HL-60/S4 (cell line): ENCODE data around the gene ACE.

Experiments
- in situ Hi-C: fragments of 300-500 bp; cut with MboI; formaldehyde crosslinking; loops from 2 replicates; pipeline ENCODE4 v1.14.3; 2022; ENCODE audit warnings: low sequenced_read_pairs

ACE gene

GRCh38 chr17:63531022-63531965 lies 54.4 kb downstream of the ACE start:
- in situ Hi-C loops: no loop called here

- in situ Hi-C loops: no loop called here
These were observed 56.7 kb downstream of the ACE start for GRCh38 chr17:63533433-63534077.

- in situ Hi-C loops: no loop called here
These were observed 57.3 kb downstream of the ACE start for GRCh38 chr17:63534078-63534570.

GRCh38 chr17:63534816-63535455 lies 58.1 kb downstream of the ACE start:
- in situ Hi-C loops: no loop called here

GRCh38 chr17:63535640-63536039 lies 58.8 kb downstream of the ACE start:
- in situ Hi-C loops: no loop called here

- in situ Hi-C loops: no loop called here
These were observed 60.1 kb downstream of the ACE start for GRCh38 chr17:63537001-63537400.

- in situ Hi-C loops: no loop called here
These were observed 61.3 kb downstream of the ACE start for GRCh38 chr17:63537991-63538692.

GRCh38 chr17:63538693-63539595 lies 62.1 kb downstream of the ACE start:
- in situ Hi-C loops: no loop called here

- in situ Hi-C loops: no loop called here
These were observed 63.7 kb downstream of the ACE start for GRCh38 chr17:63540590-63540989.

GRCh38 chr17:63542218-63542545 lies 65.3 kb downstream of the ACE start:
- in situ Hi-C loops: no loop called here

GRCh38 chr17:63542942-63543821 lies 66.3 kb downstream of the ACE start:
- in situ Hi-C loops: no loop called here

GRCh38 chr17:63543822-63544420 lies 67.1 kb downstream of the ACE start:
- in situ Hi-C loops: no loop called here

- in situ Hi-C loops: no loop called here
These were observed 67.8 kb downstream of the ACE start for GRCh38 chr17:63544467-63545301.

- in situ Hi-C loops: no loop called here
These were observed 69.6 kb downstream of the ACE start for GRCh38 chr17:63546308-63547082.

- in situ Hi-C loops: no loop called here
These were observed 70.2 kb downstream of the ACE start for GRCh38 chr17:63547083-63547523.
